Vagina (tissue), 2 donors: Measurements from ENCODE around the gene NSUN7. TPM values are rescaled to one million over a fixed set of nuclear protein-coding genes. Genes with fewer than 3 reads are reported as not detected.

ENCODE experiments used
- DNase-seq, 2 donors: peaks; one replicate each; pipeline ENCODE4 v3.0.0-alpha.2; 2017; ENCODE audit errors: extremely low spot score in 2 of 2
- H3K27ac ChIP-seq: fragments of 200-600 bp; sonication (generic); one replicate; pipeline ENCODE4 v1.5.1; 2019
- H3K27me3 ChIP-seq: fragments of 200-600 bp; sonication (generic); one replicate; pipeline ENCODE4 v1.5.1; 2019
- H3K36me3 ChIP-seq, 2 donors: fragments of 200-600 bp; sonication (generic); one replicate each; pipeline ENCODE4 v1.5.1; 2017 to 2019
- H3K4me1 ChIP-seq: fragments of 200-600 bp; sonication (generic); one replicate; pipeline ENCODE4 v1.5.1; 2019
- H3K4me3 ChIP-seq, 2 donors: fragments of 200-600 bp; sonication (generic); 1 replicate in 1 of 2; 2 replicates in 1 of 2; pipeline ENCODE4 v1.5.1; 2016 to 2019
- H3K9me3 ChIP-seq: fragments of 200-600 bp; sonication (generic); one replicate; pipeline ENCODE4 v1.5.1; 2019
- CTCF ChIP-seq, 3 experiments: fragments of 450-650 bp in 2 of 3; fragments of 200-600 bp in 1 of 3; sonication (generic) in 1 of 3; IDR thresholded peaks; one replicate each; pipeline ENCODE4 v1.5.1; 2017 to 2019; ENCODE audit warnings: antibody characterized with exemption in 3 of 3, mild to moderate bottlenecking in 2 of 3, moderate library complexity in 2 of 3
- POLR2A ChIP-seq, 2 donors: fragments of 450-650 bp; IDR thresholded peaks; one replicate each; pipeline ENCODE4 v1.6.1; 2017; ENCODE audit warnings: antibody characterized with exemption in 2 of 2, mild to moderate bottlenecking in 2 of 2, moderate library complexity in 2 of 2
- POLR2AphosphoS5 ChIP-seq, 2 donors: sonication (generic); formaldehyde crosslinking; IDR thresholded peaks; one replicate each; pipeline ENCODE4 v1.9.0; 2017; ENCODE audit warnings: antibody characterized with exemption in 2 of 2, mild to moderate bottlenecking in 2 of 2, low read depth in 1 of 2; ENCODE audit not compliant: insufficient read depth in 1 of 2
- intact Hi-C: fragments of 100-400 bp; cut with DNase I; formaldehyde crosslinking; loops from one replicate; pipeline ENCODE4 v1.15.1; 2023
- total RNA-seq: library from RNA; depleted of rRNA; stranded (reverse); fragments of >200 nt; gene quantifications from one replicate; pipeline ENCODE4 v1.2.3, GENCODE V29; 2016

NSUN7 gene
- total RNA-seq, 1 donor from 2014 or later, result 5.6 TPM

DNA sequence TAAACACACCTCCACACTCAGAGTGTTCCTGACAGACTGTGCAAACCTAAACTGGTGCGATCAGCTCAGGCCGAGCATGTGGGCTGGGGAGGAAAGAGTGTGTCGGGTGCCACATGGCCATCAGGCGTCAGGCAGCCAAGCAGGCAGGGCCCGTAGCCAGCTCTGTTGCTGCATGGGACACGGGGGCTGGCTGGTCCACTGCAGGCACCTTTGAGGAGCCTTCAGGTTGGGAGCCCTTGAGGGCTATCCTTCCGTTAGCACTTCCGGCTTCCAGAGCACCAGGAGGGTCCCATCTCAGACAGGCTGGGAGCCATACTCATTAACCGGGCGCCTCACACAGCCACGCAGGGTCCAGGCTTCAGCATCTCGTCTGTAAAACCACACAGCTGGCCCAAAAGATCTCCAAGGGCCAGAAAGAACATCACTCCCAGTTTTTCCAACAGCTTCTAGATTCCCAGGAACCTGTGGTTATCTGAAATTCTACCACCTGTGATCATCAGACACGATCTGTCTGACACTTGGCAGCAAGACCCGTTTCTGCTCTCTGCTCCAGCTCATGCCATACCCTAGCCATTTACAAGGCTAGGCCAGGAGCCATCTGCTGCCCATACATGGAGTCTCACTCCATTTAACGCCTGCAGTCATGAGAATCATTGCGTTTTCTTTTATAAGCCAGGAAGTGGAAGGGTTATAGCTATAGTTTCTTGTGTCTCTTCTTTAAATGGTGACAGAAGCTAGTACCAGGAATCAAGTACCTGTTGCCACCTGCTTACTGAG, 87.5 kb downstream of the NSUN7 start:
- Histone ChIP-seq H3K36me3 (no peaks in the 10 kb centered on the region), H3K27me3 (no peaks in the 10 kb centered on the region), H3K27ac (no peak overlapping the region), H3K9me3 (no peaks in the 10 kb centered on the region), H3K4me1 (no peaks in the 10 kb centered on the region), H3K4me3 (no peak overlapping the region)
- intact Hi-C loops, result no loop called here
- no peak for DNase-seq
- TF ChIP-seq POLR2A (IDR thresholded peaks at IDR 0.05) (no peak), POLR2AphosphoS5 (IDR thresholded peaks at IDR 0.05; ENCODE audit: insufficient read depth in 1 of 2, low read depth in 1 of 2) (no peak), CTCF (IDR thresholded peaks at IDR 0.05) (no peak)

DNA sequence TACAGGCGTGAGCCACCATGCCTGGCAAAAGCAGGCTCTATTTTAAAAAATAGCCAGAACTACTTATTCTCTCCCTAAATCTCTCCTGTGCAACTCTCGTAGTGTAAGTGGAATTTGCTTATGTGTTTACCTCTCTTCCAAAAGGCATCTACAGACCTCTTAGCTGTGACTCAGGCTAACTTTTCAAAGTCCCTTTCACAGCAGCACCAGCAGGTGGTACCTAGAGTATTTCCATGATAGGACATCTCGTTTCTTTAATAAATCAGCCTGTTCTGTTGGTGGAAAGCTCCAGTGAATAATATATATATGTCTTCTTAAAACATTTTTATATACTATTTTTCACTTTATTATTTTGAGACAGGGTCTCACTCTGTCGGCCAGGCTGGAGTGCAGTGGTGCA, 89.0 kb downstream of the NSUN7 start:
- intact Hi-C loops, result no loop called here
- TF ChIP-seq CTCF (IDR thresholded peaks at IDR 0.05), result no peak
- no peak for TF ChIP-seq POLR2A (IDR thresholded peaks at IDR 0.05)
- TF ChIP-seq POLR2AphosphoS5 (IDR thresholded peaks at IDR 0.05; ENCODE audit: insufficient read depth in 1 of 2, low read depth in 1 of 2), result no peak
- DNase-seq, result no peak

DNA sequence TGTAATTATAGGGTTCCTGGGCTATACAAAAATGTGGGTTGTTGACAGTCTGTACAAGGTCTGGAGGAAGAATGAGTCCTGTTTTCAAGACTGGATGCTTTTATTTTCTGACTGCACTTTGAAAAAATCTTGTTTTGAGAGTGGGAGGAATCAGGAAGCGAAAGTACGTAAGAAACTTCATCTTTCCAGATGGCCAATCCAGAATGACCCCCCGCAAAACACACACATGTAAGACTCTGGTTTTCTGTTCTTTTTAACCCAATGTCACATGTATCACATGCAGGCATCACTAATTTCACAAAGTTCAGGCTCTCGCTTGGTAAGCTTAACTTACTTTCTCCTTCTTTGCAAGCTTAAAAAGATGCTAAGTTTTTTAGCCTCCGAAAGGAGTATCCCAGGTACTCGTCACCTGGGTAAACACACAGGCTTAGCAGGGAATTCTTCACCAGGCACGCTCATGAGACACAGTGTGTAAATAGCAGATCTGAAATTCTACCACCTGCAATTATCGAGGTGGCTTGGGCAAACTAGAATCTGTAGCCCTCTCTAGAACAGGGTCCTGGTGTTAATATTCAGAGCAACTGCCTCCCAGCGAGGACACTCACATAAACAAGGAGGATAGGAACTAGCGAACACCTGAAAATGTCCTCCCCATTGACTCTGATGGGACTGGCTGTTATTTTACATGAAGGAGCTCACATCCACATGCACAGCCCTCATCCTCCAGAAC, 90.7 kb downstream of the NSUN7 start:
- intact Hi-C loops, result no loop called here
- no peak for DNase-seq
- no peaks in the 10 kb centered on the region for H3K4me1 ChIP-seq
- TF ChIP-seq POLR2AphosphoS5 (IDR thresholded peaks at IDR 0.05; ENCODE audit: insufficient read depth in 1 of 2, low read depth in 1 of 2), result no peak
- no peak for TF ChIP-seq CTCF (IDR thresholded peaks at IDR 0.05)
- no peak for TF ChIP-seq POLR2A (IDR thresholded peaks at IDR 0.05)
- H3K36me3 ChIP-seq, result no peaks in the 10 kb centered on the region
- H3K27me3 ChIP-seq, result no peaks in the 10 kb centered on the region
- H3K4me3 ChIP-seq, result no peak overlapping the region
- no peak overlapping the region for H3K27ac ChIP-seq
- no peaks in the 10 kb centered on the region for H3K9me3 ChIP-seq

More for the DNA sequence above, 89.0 kb downstream of the NSUN7 start:
- H3K9me3 ChIP-seq, result no peaks in the 10 kb centered on the region
- H3K27ac ChIP-seq, result no peak overlapping the region
- no peak overlapping the region for H3K4me3 ChIP-seq
- no peaks in the 10 kb centered on the region for H3K36me3 ChIP-seq
- no peaks in the 10 kb centered on the region for H3K27me3 ChIP-seq
- H3K4me1 ChIP-seq, result no peaks in the 10 kb centered on the region

GRCh38 chr4:40840985-40841571, 91.3 kb downstream of the NSUN7 start:
- TF ChIP-seq POLR2A (IDR thresholded peaks at IDR 0.05), result no peak
- TF ChIP-seq CTCF (IDR thresholded peaks at IDR 0.05), result peak; percentile 17 to 32 (median 25)
- no peaks in the 10 kb centered on the region for H3K9me3 ChIP-seq
- H3K27me3 ChIP-seq, result no peaks in the 10 kb centered on the region
- H3K36me3 ChIP-seq, result no peaks in the 10 kb centered on the region
- no peaks in the 10 kb centered on the region for H3K4me1 ChIP-seq
- H3K4me3 ChIP-seq, result no peak overlapping the region
- no peak for DNase-seq
- intact Hi-C loops, result no loop called here
- no peak overlapping the region for H3K27ac ChIP-seq
